Stimulated activated naive B cell treated with anti-CD40 and anti-IgM and Interleukin-4, amounts not matched to agents 10 μg/mL and 1 μg/mL and 100 μg/mL, for 72 hours (primary cell): ENCODE data around the gene AKTIP.
A peak's percentile ranks its signal among the peaks of the same experiment; 100 is the strongest.

Experiments
- ATAC-seq, 2 donors: fragments of 150-1000 bp; cut with Tn5 transposase; replicated peaks; 2 replicates each; pipeline ENCODE4 v1.10.0; 2021; ENCODE audit warnings: moderate library complexity in 1 of 2
- DNase-seq: peaks from one replicate; pipeline ENCODE4 v3.0.0; 2021
- H3K27ac Mint-ChIP-seq: one replicate; pipeline ENCODE4 v1.8.0; 2022; ENCODE audit warnings: mild to moderate bottlenecking, mixed read lengths
- H3K27me3 Mint-ChIP-seq, 2 donors: one replicate each; pipeline ENCODE4 v1.8.0; 2022; ENCODE audit warnings: mixed read lengths in 2 of 2
- H3K36me3 Mint-ChIP-seq, 2 donors: one replicate each; pipeline ENCODE4 v1.8.0; 2022; ENCODE audit warnings: mixed read lengths in 2 of 2, mild to moderate bottlenecking in 1 of 2
- H3K4me1 Mint-ChIP-seq, 2 donors: one replicate each; pipeline ENCODE4 v1.8.0; 2022; ENCODE audit warnings: mixed read lengths in 2 of 2, mild to moderate bottlenecking in 1 of 2
- H3K4me3 Mint-ChIP-seq, 2 donors: one replicate each; pipeline ENCODE4 v1.8.0; 2022; ENCODE audit warnings: mild to moderate bottlenecking in 2 of 2, mixed read lengths in 2 of 2, moderate library complexity in 1 of 2
- H3K9me3 Mint-ChIP-seq, 2 donors: one replicate each; pipeline ENCODE4 v1.8.0; 2022; ENCODE audit warnings: mixed read lengths in 2 of 2, mild to moderate bottlenecking in 1 of 2

The AKTIP gene

GRCh38 chr16:53507464-53508179, 4.6 kb upstream of the AKTIP start:
- peaks cover 22 to 38% of the 10 kb centered on the region in 2 donors for H3K4me1 Mint-ChIP-seq
- no peaks in the 10 kb centered on the region for H3K27me3 Mint-ChIP-seq
- H3K27ac Mint-ChIP-seq, result peak overlapping the region; percentile 49
- H3K9me3 Mint-ChIP-seq, result no peaks in the 10 kb centered on the region
- no peaks in the 10 kb centered on the region for H3K36me3 Mint-ChIP-seq
- DNase-seq (no peak), ATAC-seq (no peak)
- H3K4me3 Mint-ChIP-seq, result no peak overlapping the region

GRCh38 chr16:53506254-53506653, 3.2 kb upstream of the AKTIP start:
- peaks cover 28 to 48% of the 10 kb centered on the region in 2 donors for H3K4me1 Mint-ChIP-seq

GRCh38 chr16:53504665-53505064, 1.7 kb upstream of the AKTIP start:
- H3K9me3 Mint-ChIP-seq, result no peaks in the 10 kb centered on the region
- H3K4me1 Mint-ChIP-seq, result peaks cover 30 to 35% of the 10 kb centered on the region in 2 donors
- ATAC-seq, result no peak
- no peak for DNase-seq
- H3K4me3 Mint-ChIP-seq, result peak overlapping the region; percentile 93 to 99
- H3K27me3 Mint-ChIP-seq, result no peaks in the 10 kb centered on the region
- H3K27ac Mint-ChIP-seq, result peak overlapping the region; percentile 97
- no peaks in the 10 kb centered on the region for H3K36me3 Mint-ChIP-seq

More at GRCh38 chr16:53506254-53506653, 3.2 kb upstream of the AKTIP start:
- ATAC-seq (no peak), DNase-seq (no peak)
- H3K36me3 Mint-ChIP-seq, result no peaks in the 10 kb centered on the region
- no peaks in the 10 kb centered on the region for H3K27me3 Mint-ChIP-seq
- H3K27ac Mint-ChIP-seq, result no peak overlapping the region
- H3K4me3 Mint-ChIP-seq, result no peak overlapping the region
- no peaks in the 10 kb centered on the region for H3K9me3 Mint-ChIP-seq

GRCh38 chr16:53503991-53504663, 1.1 kb upstream of the AKTIP start:
- ATAC-seq (no peak), DNase-seq (no peak)
- no peaks in the 10 kb centered on the region for H3K27me3 Mint-ChIP-seq
- H3K27ac Mint-ChIP-seq, result peak overlapping the region; percentile 97
- H3K4me3 Mint-ChIP-seq, result peak overlapping the region; percentile 93 to 99
- peaks cover 1 to 2% of the 10 kb centered on the region in 2 donors for H3K36me3 Mint-ChIP-seq
- H3K4me1 Mint-ChIP-seq, result peaks cover 28 to 35% of the 10 kb centered on the region in 2 donors
- H3K9me3 Mint-ChIP-seq, result no peaks in the 10 kb centered on the region

- DNase-seq (peak; percentile 100), ATAC-seq (peak; percentile 92 to 93)
- H3K4me3 Mint-ChIP-seq, result peak overlapping the region; percentile 93 to 99
- no peaks in the 10 kb centered on the region for H3K9me3 Mint-ChIP-seq
- H3K27me3 Mint-ChIP-seq, result no peaks in the 10 kb centered on the region
- H3K27ac Mint-ChIP-seq, result peak overlapping the region; percentile 96
- H3K4me1 Mint-ChIP-seq, result peaks cover 28 to 35% of the 10 kb centered on the region in 2 donors
- peaks cover 1 to 7% of the 10 kb centered on the region in 2 donors for H3K36me3 Mint-ChIP-seq
Measured at GRCh38 chr16:53503270-53503923, 388 bp upstream of the AKTIP start.

GRCh38 chr16:53501216-53501859, 1.7 kb downstream of the AKTIP start:
- H3K9me3 Mint-ChIP-seq, result no peaks in the 10 kb centered on the region
- H3K27ac Mint-ChIP-seq, result no peak overlapping the region

GRCh38 chr16:53498984-53499383, 4.0 kb downstream of the AKTIP start:
- Mint-ChIP-seq H3K4me3 (no peak overlapping the region), H3K4me1 (peaks cover 19 to 20% of the 10 kb centered on the region in 2 donors), H3K27ac (no peak overlapping the region), H3K27me3 (no peaks in the 10 kb centered on the region), H3K9me3 (no peaks in the 10 kb centered on the region), H3K36me3 (peaks cover 22 to 39% of the 10 kb centered on the region in 2 donors)
- no peak for DNase-seq
- ATAC-seq, result no peak

More at GRCh38 chr16:53501216-53501859, 1.7 kb downstream of the AKTIP start:
- peak overlapping the region in 1 of 2 donors; percentile 99 for H3K4me3 Mint-ChIP-seq
- DNase-seq (no peak), ATAC-seq (no peak)
- H3K27me3 Mint-ChIP-seq, result no peaks in the 10 kb centered on the region
- peaks cover 27 to 33% of the 10 kb centered on the region in 2 donors for H3K4me1 Mint-ChIP-seq
- H3K36me3 Mint-ChIP-seq, result peaks cover 6 to 20% of the 10 kb centered on the region in 2 donors

GRCh38 chr16:53495325-53495724, 7.7 kb downstream of the AKTIP start:
- Mint-ChIP-seq H3K9me3 (no peaks in the 10 kb centered on the region), H3K27me3 (no peaks in the 10 kb centered on the region), H3K27ac (peak overlapping the region; percentile 3), H3K4me1 (peaks cover 0 to 1% of the 10 kb centered on the region in 2 donors), H3K4me3 (no peak overlapping the region), H3K36me3 (peaks cover 36 to 51% of the 10 kb centered on the region in 2 donors)
- ATAC-seq, result no peak
- DNase-seq, result no peak

- H3K4me3 Mint-ChIP-seq, result no peak overlapping the region
- no peak for ATAC-seq
- no peaks in the 10 kb centered on the region for H3K9me3 Mint-ChIP-seq
- DNase-seq, result no peak
- H3K27ac Mint-ChIP-seq, result no peak overlapping the region
- H3K4me1 Mint-ChIP-seq, result peaks cover 0 to 1% of the 10 kb centered on the region in 2 donors
- H3K27me3 Mint-ChIP-seq, result no peaks in the 10 kb centered on the region
- H3K36me3 Mint-ChIP-seq, result peaks cover 36 to 58% of the 10 kb centered on the region in 2 donors
Measured at GRCh38 chr16:53494636-53495035, 8.4 kb downstream of the AKTIP start.

GRCh38 chr16:53492503-53492902, 10.5 kb downstream of the AKTIP start:
- Mint-ChIP-seq H3K36me3 (peaks cover 38 to 54% of the 10 kb centered on the region in 2 donors), H3K4me1 (peaks cover 0 to 1% of the 10 kb centered on the region in 2 donors), H3K27me3 (no peaks in the 10 kb centered on the region), H3K9me3 (no peaks in the 10 kb centered on the region), H3K4me3 (no peak overlapping the region), H3K27ac (no peak overlapping the region)
- DNase-seq (no peak), ATAC-seq (no peak)

GRCh38 chr16:53489755-53490154, 13.3 kb downstream of the AKTIP start:
- no peak for DNase-seq
- Mint-ChIP-seq H3K4me3 (no peak overlapping the region), H3K36me3 (peaks cover 38 to 62% of the 10 kb centered on the region in 2 donors), H3K27me3 (no peaks in the 10 kb centered on the region), H3K27ac (no peak overlapping the region), H3K9me3 (peaks cover under 1 to 3% of the 10 kb centered on the region in 2 donors), H3K4me1 (peaks cover 0 to 1% of the 10 kb centered on the region in 2 donors)
- no peak for ATAC-seq

- no peak overlapping the region for H3K4me3 Mint-ChIP-seq
- no peak overlapping the region for H3K27ac Mint-ChIP-seq
- DNase-seq (no peak), ATAC-seq (no peak)
- H3K27me3 Mint-ChIP-seq, result no peaks in the 10 kb centered on the region
- peaks cover 48 to 81% of the 10 kb centered on the region in 2 donors for H3K36me3 Mint-ChIP-seq
- H3K9me3 Mint-ChIP-seq, result peaks cover 3 to 4% of the 10 kb centered on the region in 2 donors
- H3K4me1 Mint-ChIP-seq, result peaks cover 0 to 1% of the 10 kb centered on the region in 2 donors
Measured at GRCh38 chr16:53486230-53486629, 16.8 kb downstream of the AKTIP start.

- ATAC-seq (no peak), DNase-seq (no peak)
- Mint-ChIP-seq H3K27me3 (no peaks in the 10 kb centered on the region), H3K27ac (no peak overlapping the region), H3K9me3 (peaks cover 3 to 4% of the 10 kb centered on the region in 2 donors), H3K4me1 (no peaks in the 10 kb centered on the region), H3K36me3 (peaks cover 53 to 79% of the 10 kb centered on the region in 2 donors), H3K4me3 (no peak overlapping the region)
Measured at GRCh38 chr16:53484542-53484941, 18.5 kb downstream of the AKTIP start.

- Mint-ChIP-seq H3K27me3 (no peaks in the 10 kb centered on the region), H3K9me3 (peaks cover 3 to 4% of the 10 kb centered on the region in 2 donors), H3K27ac (no peak overlapping the region), H3K36me3 (peaks cover 59 to 82% of the 10 kb centered on the region in 2 donors), H3K4me1 (no peaks in the 10 kb centered on the region), H3K4me3 (no peak overlapping the region)
- DNase-seq (no peak), ATAC-seq (no peak)
Measured at GRCh38 chr16:53482123-53482522, 20.9 kb downstream of the AKTIP start.
